ENCODE measurements around the gene VPS39. TPM values are rescaled to one million over a fixed set of nuclear protein-coding genes. Genes with fewer than 3 reads are reported as not detected.

Gene VPS39
- total RNA-seq, 1 donor from 2014 or later, result 76.8 TPM

GRCh38 chr15:42199126-42199525 is 9.0 kb downstream of the VPS39 start:
- Mint-ChIP-seq H3K27ac (no peak overlapping the region), H3K4me1 (ENCODE audit: unreplicated experiment) (peaks cover 4% of the 10 kb centered on the region), H3K36me3 (peaks cover 26% of the 10 kb centered on the region), H3K27me3 (no peaks in the 10 kb centered on the region), H3K9me3 (no peaks in the 10 kb centered on the region), H3K4me3 (no peak overlapping the region)
- no peak for DNase-seq (ENCODE audit: extremely low spot score, unreplicated experiment)
- TF ChIP-seq, protein P1, sequence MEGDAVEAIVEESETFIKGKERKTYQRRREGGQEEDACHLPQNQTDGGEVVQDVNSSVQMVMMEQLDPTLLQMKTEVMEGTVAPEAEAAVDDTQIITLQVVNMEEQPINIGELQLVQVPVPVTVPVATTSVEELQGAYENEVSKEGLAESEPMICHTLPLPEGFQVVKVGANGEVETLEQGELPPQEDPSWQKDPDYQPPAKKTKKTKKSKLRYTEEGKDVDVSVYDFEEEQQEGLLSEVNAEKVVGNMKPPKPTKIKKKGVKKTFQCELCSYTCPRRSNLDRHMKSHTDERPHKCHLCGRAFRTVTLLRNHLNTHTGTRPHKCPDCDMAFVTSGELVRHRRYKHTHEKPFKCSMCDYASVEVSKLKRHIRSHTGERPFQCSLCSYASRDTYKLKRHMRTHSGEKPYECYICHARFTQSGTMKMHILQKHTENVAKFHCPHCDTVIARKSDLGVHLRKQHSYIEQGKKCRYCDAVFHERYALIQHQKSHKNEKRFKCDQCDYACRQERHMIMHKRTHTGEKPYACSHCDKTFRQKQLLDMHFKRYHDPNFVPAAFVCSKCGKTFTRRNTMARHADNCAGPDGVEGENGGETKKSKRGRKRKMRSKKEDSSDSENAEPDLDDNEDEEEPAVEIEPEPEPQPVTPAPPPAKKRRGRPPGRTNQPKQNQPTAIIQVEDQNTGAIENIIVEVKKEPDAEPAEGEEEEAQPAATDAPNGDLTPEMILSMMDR (conservative IDR thresholded peaks at IDR 0.05), result no peak

DNA sequence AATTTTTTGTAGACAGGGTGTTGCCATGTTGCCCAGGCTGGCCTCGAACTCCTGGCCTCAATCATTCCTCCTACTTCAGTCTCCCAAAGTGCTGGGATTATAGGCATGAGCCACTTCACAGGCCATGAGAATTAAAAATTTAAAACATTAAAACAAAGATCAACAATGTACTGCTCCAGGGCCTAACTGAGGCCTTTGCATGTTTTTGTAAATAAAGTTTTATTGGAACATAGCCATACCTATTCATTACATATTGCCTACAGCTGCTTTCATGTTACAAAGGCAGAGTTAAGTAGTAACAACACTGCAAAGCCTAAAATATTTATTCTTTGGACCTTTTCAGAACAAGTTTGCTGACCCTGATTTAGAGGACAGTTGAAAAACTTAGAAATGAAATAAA is 9.6 kb downstream of the VPS39 start:
- no peaks in the 10 kb centered on the region for H3K27me3 Mint-ChIP-seq

GRCh38 chr15:42194513-42194912 is 13.6 kb downstream of the VPS39 start:
- Mint-ChIP-seq H3K4me1 (ENCODE audit: unreplicated experiment) (no peaks in the 10 kb centered on the region), H3K4me3 (no peak overlapping the region), H3K27me3 (no peaks in the 10 kb centered on the region), H3K27ac (no peak overlapping the region), H3K9me3 (no peaks in the 10 kb centered on the region), H3K36me3 (peaks cover 30% of the 10 kb centered on the region)
- DNase-seq (ENCODE audit: extremely low spot score, unreplicated experiment), result no peak
- TF ChIP-seq, protein P1 (conservative IDR thresholded peaks at IDR 0.05), result no peak

More for the DNA sequence above, 9.6 kb downstream of the VPS39 start:
- DNase-seq (ENCODE audit: extremely low spot score, unreplicated experiment), result no peak
- H3K4me3 Mint-ChIP-seq, result no peak overlapping the region
- TF ChIP-seq, protein P1 (conservative IDR thresholded peaks at IDR 0.05), result no peak
- H3K36me3 Mint-ChIP-seq, result peaks cover 26% of the 10 kb centered on the region
- H3K27ac Mint-ChIP-seq, result no peak overlapping the region
- H3K4me1 Mint-ChIP-seq (ENCODE audit: unreplicated experiment), result peaks cover 4% of the 10 kb centered on the region
- H3K9me3 Mint-ChIP-seq, result no peaks in the 10 kb centered on the region

- H3K4me1 Mint-ChIP-seq (ENCODE audit: unreplicated experiment), result no peaks in the 10 kb centered on the region
- no peaks in the 10 kb centered on the region for H3K27me3 Mint-ChIP-seq
- DNase-seq (ENCODE audit: extremely low spot score, unreplicated experiment), result no peak
- no peaks in the 10 kb centered on the region for H3K9me3 Mint-ChIP-seq
- H3K4me3 Mint-ChIP-seq, result no peak overlapping the region
- TF ChIP-seq, protein P1 (conservative IDR thresholded peaks at IDR 0.05), result no peak
- no peak overlapping the region for H3K27ac Mint-ChIP-seq
- peaks cover 26% of the 10 kb centered on the region for H3K36me3 Mint-ChIP-seq
These were observed 14.7 kb downstream of the VPS39 start for GRCh38 chr15:42193383-42193782.

DNA sequence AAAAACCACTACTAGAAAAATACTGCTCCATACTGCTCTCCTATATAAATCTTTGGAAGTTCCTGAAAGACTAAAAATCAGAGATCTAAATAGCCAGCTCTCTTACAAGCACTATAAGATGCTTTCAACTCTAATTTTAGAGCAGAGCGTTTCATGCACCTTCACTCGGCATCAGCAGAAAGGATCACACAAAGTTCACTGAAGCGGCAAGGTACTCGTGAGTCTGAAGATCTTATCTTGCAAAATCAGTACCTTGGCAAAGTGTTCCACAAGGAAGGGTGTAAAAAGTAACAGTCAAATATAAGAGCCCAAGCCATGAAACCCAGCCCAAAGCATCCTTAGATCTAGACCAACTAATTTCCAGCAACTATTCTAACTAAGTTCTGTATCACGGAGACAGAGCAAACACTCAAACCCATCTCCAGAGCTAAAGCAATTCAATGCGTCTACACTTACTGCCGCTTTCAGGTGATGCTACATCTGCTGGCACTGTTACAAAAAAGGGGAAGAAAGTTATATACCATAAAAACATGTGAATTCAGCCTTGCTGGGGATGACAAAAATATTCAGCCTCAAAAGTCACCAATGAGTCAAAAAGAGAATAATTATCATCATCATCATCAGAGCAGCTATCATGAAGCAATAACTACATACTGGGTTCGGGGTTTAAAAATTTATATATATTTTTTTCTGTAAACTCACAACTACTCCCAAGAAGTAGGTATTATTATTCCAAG is 16.3 kb downstream of the VPS39 start:
- TF ChIP-seq, protein P1 (conservative IDR thresholded peaks at IDR 0.05), result no peak
- Mint-ChIP-seq H3K27ac (no peak overlapping the region), H3K4me3 (no peak overlapping the region), H3K27me3 (no peaks in the 10 kb centered on the region), H3K36me3 (peaks cover 25% of the 10 kb centered on the region), H3K9me3 (no peaks in the 10 kb centered on the region), H3K4me1 (ENCODE audit: unreplicated experiment) (no peaks in the 10 kb centered on the region)
- DNase-seq (ENCODE audit: extremely low spot score, unreplicated experiment), result no peak
